GM21786 (cell line): ENCODE measurements around the gene TMEM151A.
"Not testable (repeated sequence)": the region's sequence is repeated elsewhere in the genome, so short reads cannot be mapped to it uniquely, and the experiment has no call there.

Experiments
- ATAC-seq: cut with Tn5 transposase; IDR thresholded peaks from one replicate; pipeline ENCODE4 v1.9.1; 2021; ENCODE audit not compliant: unreplicated experiment

The TMEM151A gene

GRCh38 chr11:66291706-66292542 lies at the start of gene TMEM151A:
Gene TMEM151A, plus strand, starts transcription at chr11:66291894. Its CDS starts 120 bp downstream, at chr11:66292014.
- no peak for ATAC-seq

- no peak for ATAC-seq
These were observed 49.5 kb upstream of the TMEM151A start for GRCh38 chr11:66242095-66242765.

- ATAC-seq, result no peak
These were observed 47.7 kb upstream of the TMEM151A start for GRCh38 chr11:66243782-66244535.

- no peak for ATAC-seq
These were observed 44.4 kb upstream of the TMEM151A start for GRCh38 chr11:66247295-66247694.

- no peak for ATAC-seq
These were observed 43.9 kb upstream of the TMEM151A start for GRCh38 chr11:66247801-66248200.

GRCh38 chr11:66248903-66249302 lies 42.8 kb upstream of the TMEM151A start:
- no peak for ATAC-seq

GRCh38 chr11:66251809-66252208 lies 39.9 kb upstream of the TMEM151A start:
- no peak for ATAC-seq

- not testable (repeated sequence) for ATAC-seq
These were observed 38.6 kb upstream of the TMEM151A start for GRCh38 chr11:66253081-66253480.

GRCh38 chr11:66258473-66258893 lies 33.2 kb upstream of the TMEM151A start:
- ATAC-seq, result no peak

- no peak for ATAC-seq
These were observed 32.5 kb upstream of the TMEM151A start for GRCh38 chr11:66259225-66259624.

GRCh38 chr11:66259956-66260355 lies 31.7 kb upstream of the TMEM151A start:
- no peak for ATAC-seq

- ATAC-seq, result no peak
These were observed 30.1 kb upstream of the TMEM151A start for GRCh38 chr11:66261578-66261977.

GRCh38 chr11:66262191-66262590 lies 29.5 kb upstream of the TMEM151A start:
- no peak for ATAC-seq

- no peak for ATAC-seq
These were observed 29.0 kb upstream of the TMEM151A start for GRCh38 chr11:66262696-66263095.

- no peak for ATAC-seq
These were observed 28.5 kb upstream of the TMEM151A start for GRCh38 chr11:66263231-66263630.

GRCh38 chr11:66263785-66264184 lies 27.9 kb upstream of the TMEM151A start:
- ATAC-seq, result no peak

GRCh38 chr11:66264383-66264782 lies 27.3 kb upstream of the TMEM151A start:
- ATAC-seq, result no peak

GRCh38 chr11:66264914-66265313 lies 26.8 kb upstream of the TMEM151A start:
- ATAC-seq, result no peak

- ATAC-seq, result no peak
These were observed 25.9 kb upstream of the TMEM151A start for GRCh38 chr11:66265531-66266377.

- no peak for ATAC-seq
These were observed 25.2 kb upstream of the TMEM151A start for GRCh38 chr11:66266378-66267038.
